HG03280 (cell line): ENCODE results near the gene SYT15B.
"Not testable (repeated sequence)": the region's sequence is repeated elsewhere in the genome, so short reads cannot be mapped to it uniquely, and the experiment has no call there.

ENCODE experiments used
- ATAC-seq: cut with Tn5 transposase; IDR thresholded peaks from one replicate; pipeline ENCODE4 v1.9.1; 2021; ENCODE audit warnings: mild to moderate bottlenecking, moderate library complexity; ENCODE audit not compliant: unreplicated experiment

Gene SYT15B

DNA sequence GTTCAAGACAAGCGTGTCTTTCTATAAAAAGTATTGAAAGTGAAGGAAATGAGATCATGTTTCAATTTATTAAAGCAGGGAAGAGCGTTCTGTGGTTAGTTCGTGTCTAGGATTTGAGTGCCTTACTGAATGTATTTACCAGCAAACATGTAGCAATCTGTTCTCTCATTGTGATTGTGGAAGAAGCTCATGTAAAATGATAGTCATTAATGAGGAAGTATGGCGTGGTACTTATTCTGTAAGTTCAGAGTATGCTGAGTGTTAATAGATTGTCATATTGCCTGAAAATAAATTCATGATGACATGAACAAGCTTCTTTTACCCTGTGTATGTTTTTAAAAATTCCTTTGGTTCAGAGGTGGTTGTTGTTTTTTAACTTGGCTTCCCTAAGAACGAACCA is 32.5 kb downstream of the SYT15B start:
- not testable (repeated sequence) for ATAC-seq

DNA sequence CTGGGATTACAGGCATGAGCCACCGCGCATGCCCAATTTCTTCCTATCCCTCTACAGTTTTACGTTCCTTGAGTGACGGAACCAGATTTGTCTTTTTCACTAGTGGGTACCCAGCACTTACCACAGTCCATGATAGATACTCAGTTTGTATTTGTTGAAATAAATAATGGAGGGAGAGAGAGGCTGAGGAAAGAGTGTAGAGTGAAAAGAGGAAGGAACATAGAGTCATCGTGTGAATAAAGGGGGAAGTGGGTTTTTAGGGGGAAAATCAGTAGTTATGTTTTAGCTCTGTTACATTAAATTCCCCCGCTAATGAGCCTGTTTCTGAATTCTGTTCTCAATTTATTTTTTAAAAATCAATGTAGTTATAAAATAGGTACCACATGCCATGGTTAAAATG is 37.7 kb downstream of the SYT15B start:
- ATAC-seq: not testable (repeated sequence)

DNA sequence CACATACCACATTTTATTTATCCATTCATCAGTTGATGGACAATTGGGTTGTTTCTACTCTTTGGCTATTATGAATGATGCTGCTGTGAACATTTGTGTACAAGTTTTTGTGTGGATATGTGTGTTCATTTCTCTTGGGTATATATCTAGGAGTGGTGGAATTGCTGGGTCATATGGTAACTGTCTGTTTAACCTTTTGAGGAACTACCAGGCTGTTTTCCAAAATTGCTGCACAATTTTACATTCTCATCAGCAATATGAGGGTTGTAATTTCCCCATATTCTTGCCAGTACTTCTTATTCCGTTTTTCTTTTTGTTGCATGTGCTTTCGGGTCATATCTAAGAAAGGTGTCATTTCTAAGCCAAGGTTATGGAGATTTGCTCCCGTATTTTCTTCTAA is 38.3 kb downstream of the SYT15B start:
- not testable (repeated sequence) for ATAC-seq

DNA sequence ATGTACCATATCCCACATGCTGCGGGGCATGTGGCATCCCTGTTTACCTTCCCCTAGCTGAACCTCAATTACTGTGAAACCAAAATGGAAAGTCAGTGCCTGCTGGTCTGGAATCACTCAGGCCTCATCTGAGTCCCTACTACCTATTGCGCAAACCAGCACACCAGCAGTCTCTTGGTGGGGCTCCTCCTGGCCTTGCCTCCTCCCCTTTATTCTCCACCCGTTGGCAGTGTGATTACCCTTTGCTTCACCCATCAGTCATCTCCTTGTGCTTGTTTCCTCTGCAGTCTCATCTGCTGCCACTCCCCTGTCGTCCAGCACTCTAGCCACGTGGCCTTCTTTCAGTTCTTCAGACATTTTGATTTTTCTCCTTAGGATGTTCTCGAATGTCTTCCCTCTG is 39.3 kb downstream of the SYT15B start:
- ATAC-seq: not testable (repeated sequence)

DNA sequence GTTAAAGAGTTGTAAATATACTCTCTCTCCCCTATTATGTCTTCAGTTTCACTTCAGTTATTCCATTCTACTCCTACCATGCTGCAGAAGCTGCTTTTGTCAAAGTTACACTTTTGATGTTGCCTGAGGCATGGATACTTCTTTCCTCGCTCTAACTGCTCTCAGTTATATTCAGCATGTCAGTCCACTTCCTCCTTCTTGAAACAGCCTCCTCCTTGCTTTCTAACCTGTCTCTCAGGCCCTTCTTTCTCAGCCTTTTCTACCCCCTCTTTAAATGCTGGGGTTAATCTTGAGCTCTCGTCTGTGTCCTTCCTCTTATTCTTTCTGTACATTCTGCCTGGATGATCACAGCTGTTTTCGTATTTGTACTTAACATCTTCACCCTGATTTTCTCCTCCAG is 40.0 kb downstream of the SYT15B start:
- not testable (repeated sequence) for ATAC-seq

DNA sequence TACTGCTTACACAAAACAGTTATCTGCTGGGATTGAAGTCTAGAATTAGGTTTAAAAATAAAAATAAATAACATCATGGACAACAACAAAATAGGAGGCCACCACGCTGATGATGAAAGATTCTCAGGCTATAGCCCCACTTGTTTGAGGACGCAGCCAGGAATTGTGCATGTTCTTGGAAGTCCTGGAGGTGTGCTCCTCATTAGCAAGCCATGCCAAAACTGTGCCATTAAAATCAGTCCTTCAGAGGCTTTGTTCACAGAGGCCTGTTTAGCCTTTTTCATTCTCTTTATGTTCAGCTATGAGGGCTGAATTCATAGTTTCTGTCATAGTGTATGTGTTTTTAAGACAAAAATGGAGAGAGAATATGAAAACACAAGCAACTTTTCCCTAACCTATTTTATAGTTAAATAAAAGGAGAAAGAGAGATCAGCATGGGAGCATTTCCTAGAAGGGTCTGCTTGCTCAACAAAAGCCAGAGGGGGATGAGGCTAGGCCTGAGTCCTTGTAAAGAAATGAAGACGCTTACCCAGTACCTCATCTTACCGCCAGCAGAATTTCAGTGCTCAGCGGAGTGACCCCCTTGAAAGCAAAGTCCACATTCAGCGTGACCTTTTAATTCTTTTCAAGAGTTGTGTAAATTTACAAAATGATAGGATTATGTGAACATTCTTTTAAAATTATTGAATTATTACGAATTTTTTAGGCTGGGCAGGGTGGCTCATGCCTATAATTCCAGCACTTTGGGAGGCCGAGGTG is 46.2 kb downstream of the SYT15B start:
- not testable (repeated sequence) for ATAC-seq
